ENCODE results near the gene CDK3.

- TF ChIP-seq SPI1 (IDR thresholded peaks at IDR 0.05; ENCODE audit: low read depth, low read length) (no peak), POLR2A (IDR thresholded peaks at IDR 0.05; ENCODE audit: low read depth, low read length) (no peak), POU2F2 (IDR thresholded peaks at IDR 0.05; ENCODE audit: low read depth, low read length) (no peak)
These were observed 45.4 kb downstream of the CDK3 start for GRCh38 chr17:76046064-76046463.
